Measurements from ENCODE around the gene CACNG5.

Gene CACNG5

GRCh38 chr17:66920950-66921349 lies 86.0 kb downstream of the CACNG5 start:
- TF ChIP-seq CTCF (IDR thresholded peaks at IDR 0.05; ENCODE audit: extremely low read depth, insufficient read depth, missing control alignments) = no peak
- in situ Hi-C loops (cut with MboI; ENCODE audit: low pct_unique_long_range_greater_than_20kb, low sequenced_read_pairs, unreplicated experiment) = no loop called here
- DNase-seq (ENCODE audit: low spot score) = no peak

GRCh38 chr17:66923886-66924285 lies 89.0 kb downstream of the CACNG5 start:
- in situ Hi-C loops (cut with MboI; ENCODE audit: low pct_unique_long_range_greater_than_20kb, low sequenced_read_pairs, unreplicated experiment) = no loop called here
- TF ChIP-seq CTCF (IDR thresholded peaks at IDR 0.05; ENCODE audit: extremely low read depth, insufficient read depth, missing control alignments) = no peak
- DNase-seq (ENCODE audit: low spot score) = no peak

GRCh38 chr17:66925811-66926500 lies 91.0 kb downstream of the CACNG5 start:
- in situ Hi-C loops (cut with MboI; ENCODE audit: low pct_unique_long_range_greater_than_20kb, low sequenced_read_pairs, unreplicated experiment) = no loop called here
- DNase-seq (ENCODE audit: low spot score) = no peak
- TF ChIP-seq CTCF (IDR thresholded peaks at IDR 0.05; ENCODE audit: extremely low read depth, insufficient read depth, missing control alignments) = no peak

GRCh38 chr17:66928949-66929348 lies 94.0 kb downstream of the CACNG5 start:
- no peak for DNase-seq (ENCODE audit: low spot score)
- in situ Hi-C loops (cut with MboI; ENCODE audit: low pct_unique_long_range_greater_than_20kb, low sequenced_read_pairs, unreplicated experiment) = no loop called here
- TF ChIP-seq CTCF (IDR thresholded peaks at IDR 0.05; ENCODE audit: extremely low read depth, insufficient read depth, missing control alignments) = no peak

- in situ Hi-C loops (cut with MboI; ENCODE audit: low pct_unique_long_range_greater_than_20kb, low sequenced_read_pairs, unreplicated experiment) = no loop called here
- TF ChIP-seq CTCF (IDR thresholded peaks at IDR 0.05; ENCODE audit: extremely low read depth, insufficient read depth, missing control alignments) = no peak
- DNase-seq (ENCODE audit: low spot score) = no peak
Observed at GRCh38 chr17:66929591-66929990, 94.7 kb downstream of the CACNG5 start.

GRCh38 chr17:66930933-66931332 lies 96.0 kb downstream of the CACNG5 start:
- in situ Hi-C loops (cut with MboI; ENCODE audit: low pct_unique_long_range_greater_than_20kb, low sequenced_read_pairs, unreplicated experiment) = no loop called here
- DNase-seq (ENCODE audit: low spot score) = no peak
- TF ChIP-seq CTCF (IDR thresholded peaks at IDR 0.05; ENCODE audit: extremely low read depth, insufficient read depth, missing control alignments) = no peak

Data from GM13977 (cell line).